NB4 (cell line): Measurements from ENCODE around the gene TBC1D2B.

Source experiments
- CTCF ChIP-seq: IDR thresholded peaks from one replicate; pipeline ENCODE4 v1.5.1; 2012; ENCODE audit warnings: low read depth, low read length
- MYC ChIP-seq: IDR thresholded peaks from 2 replicates; pipeline ENCODE4 v1.6.1; 2011; ENCODE audit warnings: low read depth, low read length
- POLR2A ChIP-seq: IDR thresholded peaks from 2 replicates; pipeline ENCODE4 v1.6.1; 2011; ENCODE audit warnings: mild to moderate bottlenecking; ENCODE audit not compliant: insufficient read length; ENCODE audit errors: extremely low read depth
- TF ChIP-seq, protein P1 (sequence below): IDR thresholded peaks from 2 replicates; pipeline ENCODE4 v1.6.1; 2011; ENCODE audit warnings: low read depth, low read length

- TF ChIP-seq, protein P1, sequence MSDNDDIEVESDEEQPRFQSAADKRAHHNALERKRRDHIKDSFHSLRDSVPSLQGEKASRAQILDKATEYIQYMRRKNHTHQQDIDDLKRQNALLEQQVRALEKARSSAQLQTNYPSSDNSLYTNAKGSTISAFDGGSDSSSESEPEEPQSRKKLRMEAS = no peak
- TF ChIP-seq POLR2A (no peak), CTCF (no peak), MYC (no peak)
Observed at GRCh38 chr15:77975332-77976094, 102.0 kb downstream of the TBC1D2B start.
